Measurements from ENCODE around the gene OR5A1.
"Not testable (repeated sequence)": the region's sequence is repeated elsewhere in the genome, so short reads cannot be mapped to it uniquely, and the experiment has no call there.

Gene OR5A1

GRCh38 chr11:59436169-59436568, at the start of gene OR5A1:
OR5A1 (plus strand) TSS chr11:59436469; CDS start chr11:59443169, 6,700 bp downstream.
- DNase-seq: no peak

GRCh38 chr11:59394186-59394585, 42.1 kb upstream of the OR5A1 start:
- DNase-seq: no peak

GRCh38 chr11:59400461-59401261, 35.6 kb upstream of the OR5A1 start:
- DNase-seq: no peak

- DNase-seq: no peak
These were observed 35.1 kb upstream of the OR5A1 start for GRCh38 chr11:59401262-59401552.

- no peak for DNase-seq
These were observed 32.7 kb upstream of the OR5A1 start for GRCh38 chr11:59403546-59403945.

GRCh38 chr11:59413646-59414045, 22.6 kb upstream of the OR5A1 start:
- no peak for DNase-seq

GRCh38 chr11:59415111-59415510, 21.2 kb upstream of the OR5A1 start:
- DNase-seq: no peak

- no peak for DNase-seq
These were observed 19.7 kb upstream of the OR5A1 start for GRCh38 chr11:59416613-59417012.

GRCh38 chr11:59417023-59417422, 19.2 kb upstream of the OR5A1 start:
- no peak for DNase-seq

GRCh38 chr11:59418156-59418555, 18.1 kb upstream of the OR5A1 start:
- no peak for DNase-seq

GRCh38 chr11:59423835-59424234, 12.4 kb upstream of the OR5A1 start:
- no peak for DNase-seq

- DNase-seq: no peak
These were observed 11.1 kb upstream of the OR5A1 start for GRCh38 chr11:59425131-59425530.

- no peak for DNase-seq
These were observed 9.8 kb upstream of the OR5A1 start, which contains the start of gene OR5A2 for GRCh38 chr11:59426361-59427067. OR5A2 (minus strand) TSS chr11:59426413; CDS start chr11:59422953, 3,460 bp downstream.

- no peak for DNase-seq
These were observed 9.2 kb upstream of the OR5A1 start for GRCh38 chr11:59427068-59427382.

- DNase-seq: peak; percentile 72
These were observed 6.2 kb upstream of the OR5A1 start for GRCh38 chr11:59429924-59430516.

GRCh38 chr11:59437770-59438169, 1.5 kb downstream of the OR5A1 start:
- DNase-seq: no peak

GRCh38 chr11:59445624-59446023, 9.4 kb downstream of the OR5A1 start:
- DNase-seq: not testable (repeated sequence)

GRCh38 chr11:59448484-59448883, 12.2 kb downstream of the OR5A1 start:
- DNase-seq: no peak

- DNase-seq: no peak
These were observed 20.4 kb downstream of the OR5A1 start, which contains the start of gene OR4D6 for GRCh38 chr11:59456661-59457060. OR4D6 (plus strand) TSS chr11:59456961; CDS start chr11:59456961, 0 bp downstream.

GRCh38 chr11:59459916-59460315, 23.6 kb downstream of the OR5A1 start:
- DNase-seq: no peak

- DNase-seq: no peak
These were observed 26.9 kb downstream of the OR5A1 start for GRCh38 chr11:59463190-59463641.

GRCh38 chr11:59473015-59473414, 36.7 kb downstream of the OR5A1 start, which contains the start of gene OR4D10:
OR4D10 (plus strand) TSS chr11:59473315; CDS start chr11:59477430, 4,115 bp downstream.
- no peak for DNase-seq

GRCh38 chr11:59475176-59475575, 38.9 kb downstream of the OR5A1 start:
- no peak for DNase-seq

GRCh38 chr11:59479906-59480305, 43.6 kb downstream of the OR5A1 start:
- no peak for DNase-seq

Data from hematopoietic multipotent progenitor cell treated with erythropoietin and hydrocortisone succinate and interleukin-3 and kit ligand, for 8 days (in vitro differentiated cells).